Adrenal gland (tissue), 5 donors: ENCODE measurements around the gene TEKT5.
"Not testable (repeated sequence)": the region's sequence is repeated elsewhere in the genome, so short reads cannot be mapped to it uniquely, and the experiment has no call there.

Experiments used
- CTCF ChIP-seq, 6 experiments: fragments of 450-650 bp in 4 of 6; fragments of 200-600 bp in 2 of 6; sonication (generic) in 1 of 6; IDR thresholded peaks; 1 replicate in 5 of 6; 2 replicates in 1 of 6; pipeline versions ENCODE4 v1.5.1 to v1.8.0; 2016 to 2021; ENCODE audit warnings: antibody characterized with exemption in 6 of 6, mild to moderate bottlenecking in 2 of 6, moderate library complexity in 1 of 6
- POLR2A ChIP-seq, 2 donors: fragments of 450-650 bp; IDR thresholded peaks; one replicate each; pipeline ENCODE4 v1.6.1; 2017; ENCODE audit warnings: antibody characterized with exemption in 2 of 2, mild to moderate bottlenecking in 2 of 2, moderate library complexity in 1 of 2
- donor health status: DM: no; HTN: no; CAD: no.

- not testable (repeated sequence) for TF ChIP-seq CTCF, POLR2A (IDR thresholded peaks at IDR 0.05)
Measured at GRCh38 chr16:10621216-10621949, 73.3 kb downstream of the TEKT5 start.
